Mesenchymal stem cell (in vitro differentiated cells and primary cell): ENCODE results near the gene ATCAY.

Source experiments
- DNase-seq: peaks from one replicate; pipeline ENCODE4 v3.0.0-alpha.2; 2013
- H2AFZ ChIP-seq: one replicate; pipeline ENCODE4 v1.6.1; 2013; ENCODE audit warnings: low read depth, mild to moderate bottlenecking, control low read depth, inconsistent platforms, low read length, moderate library complexity
- H2AK5ac ChIP-seq: 2 replicates; pipeline ENCODE4 v1.6.1; 2013; ENCODE audit warnings: low read length, moderate library complexity, mild to moderate bottlenecking, inconsistent platforms; ENCODE audit not compliant: severe bottlenecking
- H2BK120ac ChIP-seq: one replicate; pipeline ENCODE4 v1.6.1; 2013; ENCODE audit warnings: low read depth, mild to moderate bottlenecking, inconsistent platforms, low read length, moderate library complexity
- H2BK12ac ChIP-seq, 2 experiments: one replicate each; pipeline ENCODE4 v1.6.1; 2013; ENCODE audit warnings: inconsistent platforms in 2 of 2, low read length in 2 of 2, mild to moderate bottlenecking in 2 of 2, moderate library complexity in 2 of 2, control low read depth in 1 of 2
- H2BK15ac ChIP-seq: one replicate; pipeline ENCODE4 v1.6.1; 2013; ENCODE audit warnings: mild to moderate bottlenecking, low read depth, inconsistent platforms; ENCODE audit not compliant: poor library complexity, severe bottlenecking
- H2BK5ac ChIP-seq: 2 replicates; pipeline ENCODE4 v1.6.1; 2013; ENCODE audit warnings: low read depth, mild to moderate bottlenecking, low read length, control low read depth, inconsistent platforms; ENCODE audit not compliant: poor library complexity, severe bottlenecking
- H3K14ac ChIP-seq, 2 experiments: one replicate each; pipeline ENCODE4 v1.6.1; 2013; ENCODE audit warnings: inconsistent platforms in 2 of 2, low read length in 2 of 2, control low read depth in 1 of 2, mild to moderate bottlenecking in 1 of 2, moderate library complexity in 1 of 2
- H3K18ac ChIP-seq, 2 experiments: one replicate each; pipeline ENCODE4 v1.6.1; 2013; ENCODE audit warnings: inconsistent platforms in 2 of 2, low read length in 2 of 2, control low read depth in 1 of 2, low read depth in 1 of 2, mild to moderate bottlenecking in 1 of 2
- H3K23ac ChIP-seq, 2 experiments: one replicate each; pipeline ENCODE4 v1.6.1; 2013; ENCODE audit warnings: inconsistent platforms in 2 of 2, low read length in 2 of 2, mild to moderate bottlenecking in 2 of 2, moderate library complexity in 2 of 2, control low read depth in 1 of 2
- H3K27ac ChIP-seq: 2 replicates; pipeline ENCODE4 v1.5.1; 2013; ENCODE audit warnings: mild to moderate bottlenecking, moderate library complexity, low read length, control low read depth, inconsistent platforms; ENCODE audit not compliant: poor library complexity, severe bottlenecking
- H3K27me3 ChIP-seq, 2 experiments: 2 replicates each; pipeline versions ENCODE4 v1.6.1 to v1.7.0; 2013; ENCODE audit warnings: low read length in 2 of 2, mild to moderate bottlenecking in 2 of 2, moderate library complexity in 2 of 2, control low read depth in 1 of 2, inconsistent platforms in 1 of 2; ENCODE audit not compliant: control insufficient read depth in 1 of 2, insufficient read depth in 1 of 2
- H3K36me3 ChIP-seq, 2 experiments: 2 replicates each; pipeline versions ENCODE4 v1.6.1 to v1.7.0; 2013; ENCODE audit warnings: low read length in 2 of 2, control low read depth in 1 of 2, inconsistent platforms in 1 of 2, low read depth in 1 of 2, mild to moderate bottlenecking in 1 of 2; ENCODE audit not compliant: insufficient read depth in 2 of 2, control insufficient read depth in 1 of 2
- H3K4ac ChIP-seq, 2 experiments: one replicate each; pipeline ENCODE4 v1.6.1; 2013; ENCODE audit warnings: inconsistent platforms in 2 of 2, low read length in 2 of 2, mild to moderate bottlenecking in 2 of 2, moderate library complexity in 2 of 2, control low read depth in 1 of 2, low read depth in 1 of 2
- H3K4me1 ChIP-seq: 2 replicates; pipeline ENCODE4 v1.6.1; 2013; ENCODE audit warnings: low read depth, low read length, control low read depth; ENCODE audit not compliant: control insufficient read depth, insufficient read depth
- H3K4me2 ChIP-seq: 2 replicates; pipeline ENCODE4 v1.6.1; 2013; ENCODE audit warnings: low read length, mild to moderate bottlenecking, inconsistent platforms; ENCODE audit not compliant: poor library complexity, severe bottlenecking
- H3K4me3 ChIP-seq, 2 experiments: 2 replicates each; pipeline versions ENCODE4 v1.5.1 to v1.7.0; 2013; ENCODE audit warnings: low read length in 2 of 2, mild to moderate bottlenecking in 2 of 2, control low read depth in 1 of 2, low read depth in 1 of 2; ENCODE audit not compliant: insufficient read depth in 1 of 2
- H3K79me1 ChIP-seq: replicated peaks from 2 replicates; pipeline ENCODE4 v1.6.1; 2013; ENCODE audit warnings: mild to moderate bottlenecking, control low read depth, low read length, inconsistent platforms; ENCODE audit not compliant: poor library complexity, severe bottlenecking
- H3K9ac ChIP-seq: 2 replicates; pipeline ENCODE4 v1.7.0; 2013; ENCODE audit warnings: mild to moderate bottlenecking, low read length, moderate library complexity
- H3K9me3 ChIP-seq: 2 replicates; pipeline ENCODE4 v1.7.0; 2013; ENCODE audit warnings: mild to moderate bottlenecking, low read length; ENCODE audit not compliant: control insufficient read depth
- H4K8ac ChIP-seq: one replicate; pipeline ENCODE4 v1.6.1; 2013; ENCODE audit warnings: inconsistent platforms, mild to moderate bottlenecking, low read length, moderate library complexity
- H4K91ac ChIP-seq: one replicate; pipeline ENCODE4 v1.6.1; 2013; ENCODE audit warnings: mild to moderate bottlenecking, low read length, inconsistent platforms
- WGBS: methylation state at CpG from one replicate; pipeline ENCODE4 v1.1.7; 2013; ENCODE audit warnings: mixed read lengths; 5-methylcytosine and 5-hydroxymethylcytosine counted together

Gene ATCAY

GRCh38 chr19:3902317-3902973 lies 22.0 kb downstream of the ATCAY start:
- Histone ChIP-seq H3K4me3 (no peak overlapping the region), H3K4me1 (no peaks in the 10 kb centered on the region), H2BK120ac (no peak overlapping the region), H3K14ac (no peak overlapping the region), H3K18ac (no peak overlapping the region), H4K8ac (no peak overlapping the region), H3K23ac (no peak overlapping the region), H2BK12ac (no peak overlapping the region), H3K79me1 (no peaks in the 10 kb centered on the region), H3K27me3 (peaks cover 0 to 31% of the 10 kb centered on the region in 2 experiments), H3K9me3 (no peaks in the 10 kb centered on the region), H3K27ac (no peak overlapping the region), H2BK15ac (no peak overlapping the region), H4K91ac (no peak overlapping the region), H3K4ac (no peak overlapping the region), H2AK5ac (no peak overlapping the region), H3K36me3 (no peaks in the 10 kb centered on the region), H2BK5ac (no peak overlapping the region), H3K4me2 (no peak overlapping the region), H3K9ac (no peak overlapping the region), H2AFZ (no peak overlapping the region)
- DNase-seq, result no peak
- whole genome bisulfite sequencing, result 86% methylated on average over 14 of the region's 15 CpGs

DNA sequence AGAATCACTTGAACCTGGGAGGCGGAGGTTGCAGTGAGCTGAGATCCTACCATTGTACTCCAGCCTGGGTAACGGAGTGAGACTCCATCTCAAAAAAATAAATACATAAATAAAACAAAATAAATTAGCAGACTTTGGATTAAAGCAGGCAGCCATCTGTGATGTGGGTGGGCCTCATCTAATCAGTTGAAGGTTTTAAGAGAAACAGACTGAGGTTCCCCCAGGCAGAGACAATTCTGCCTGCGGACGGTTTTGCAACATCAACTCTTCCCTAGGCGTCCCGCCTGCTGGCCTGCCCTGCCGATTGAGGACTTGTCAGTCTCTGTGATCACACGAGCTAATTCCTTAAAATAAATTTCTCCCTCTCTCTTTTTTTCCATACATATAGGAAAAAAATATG lies 23.7 kb downstream of the ATCAY start:
- no peak overlapping the region for H3K27ac ChIP-seq
- 95% methylated on average over 6 of the region's 8 CpGs for WGBS

GRCh38 chr19:3907626-3908265 lies 27.3 kb downstream of the ATCAY start:
- H4K91ac ChIP-seq, result no peak overlapping the region
- H3K9ac ChIP-seq, result no peak overlapping the region
- no peak overlapping the region for H3K27ac ChIP-seq
- H3K4me3 ChIP-seq, result no peak overlapping the region
- no peak overlapping the region for H2BK15ac ChIP-seq
- H3K4me2 ChIP-seq, result no peak overlapping the region
- peaks cover 0 to 14% of the 10 kb centered on the region in 2 experiments for H3K27me3 ChIP-seq
- no peak overlapping the region for H4K8ac ChIP-seq
- no peak overlapping the region for H3K23ac ChIP-seq
- H2BK120ac ChIP-seq, result no peak overlapping the region
- H3K14ac ChIP-seq, result no peak overlapping the region
- no peak overlapping the region for H2AK5ac ChIP-seq
- 87% methylated on average over 50 of the region's 50 CpGs for WGBS
- H3K4me1 ChIP-seq, result no peaks in the 10 kb centered on the region
- peaks cover 5% of the 10 kb centered on the region for H3K9me3 ChIP-seq
- no peak overlapping the region for H2BK5ac ChIP-seq
- no peak overlapping the region for H3K4ac ChIP-seq
- no peak overlapping the region for H2AFZ ChIP-seq
- no peak overlapping the region for H2BK12ac ChIP-seq
- H3K18ac ChIP-seq, result no peak overlapping the region
- no peaks in the 10 kb centered on the region for H3K79me1 ChIP-seq
- DNase-seq, result no peak
- H3K36me3 ChIP-seq, result no peaks in the 10 kb centered on the region

More for the DNA sequence above, 23.7 kb downstream of the ATCAY start:
- Histone ChIP-seq H3K9ac (no peak overlapping the region), H3K4me1 (no peaks in the 10 kb centered on the region), H3K27me3 (peaks cover 0 to 24% of the 10 kb centered on the region in 2 experiments), H2AFZ (no peak overlapping the region), H3K36me3 (no peaks in the 10 kb centered on the region), H2AK5ac (no peak overlapping the region), H2BK5ac (no peak overlapping the region), H3K18ac (no peak overlapping the region), H3K4me3 (no peak overlapping the region), H3K23ac (no peak overlapping the region), H3K79me1 (no peaks in the 10 kb centered on the region), H3K14ac (no peak overlapping the region), H3K4ac (no peak overlapping the region), H4K8ac (no peak overlapping the region), H3K9me3 (no peaks in the 10 kb centered on the region), H3K4me2 (no peak overlapping the region), H2BK12ac (no peak overlapping the region), H4K91ac (no peak overlapping the region), H2BK120ac (no peak overlapping the region), H2BK15ac (no peak overlapping the region)
- no peak for DNase-seq

DNA sequence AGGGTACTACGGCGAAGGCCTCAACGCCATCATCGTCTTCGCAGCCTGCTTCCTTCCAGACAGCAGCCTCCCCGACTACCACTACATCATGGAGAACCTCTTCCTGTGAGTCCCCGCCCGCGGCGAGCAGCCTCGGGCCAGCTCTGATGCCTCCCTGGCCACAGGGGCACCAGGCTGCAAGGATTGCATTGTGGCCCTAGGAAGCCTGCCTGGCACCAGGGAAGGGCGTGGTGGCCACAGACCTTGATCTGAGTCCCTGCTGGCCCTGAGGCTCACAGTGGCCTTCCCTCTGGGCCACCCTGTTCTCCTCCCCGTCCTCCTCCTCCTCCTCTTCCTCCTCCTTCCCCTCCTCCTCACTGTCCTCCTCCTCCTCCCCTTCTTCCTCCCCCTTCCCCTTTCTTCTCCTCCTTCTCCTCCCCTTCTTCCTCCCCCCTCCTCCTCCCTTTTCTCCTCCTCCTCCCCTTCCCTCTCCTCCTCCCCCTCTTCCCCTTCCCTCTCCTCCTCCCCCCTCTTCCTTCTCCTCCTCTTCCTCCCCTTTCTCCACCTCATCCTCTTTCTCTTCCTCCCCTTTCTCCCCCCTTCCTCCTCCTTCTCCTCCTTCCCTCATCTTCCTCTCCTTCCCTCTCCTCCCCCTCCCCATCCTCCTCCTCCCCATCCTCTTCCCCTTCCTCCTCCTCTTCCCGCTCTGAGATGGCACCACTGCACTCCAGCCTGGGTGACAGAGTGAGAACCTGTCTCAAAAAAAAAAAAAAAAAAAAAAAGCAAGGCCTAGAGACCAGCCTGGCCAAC lies 28.0 kb downstream of the ATCAY start:
- no peaks in the 10 kb centered on the region for H3K79me1 ChIP-seq
- no peak overlapping the region for H2BK120ac ChIP-seq
- no peak overlapping the region for H2AFZ ChIP-seq
- no peak overlapping the region for H3K14ac ChIP-seq
- H2BK5ac ChIP-seq, result no peak overlapping the region
- no peak overlapping the region for H3K23ac ChIP-seq
- no peak for DNase-seq
- peak overlapping the region; percentile 2 for H4K91ac ChIP-seq
- 86% methylated on average over 14 of the region's 14 CpGs for WGBS
- H3K27ac ChIP-seq, result no peak overlapping the region
- no peak overlapping the region for H2AK5ac ChIP-seq
- no peaks in the 10 kb centered on the region for H3K4me1 ChIP-seq
- H4K8ac ChIP-seq, result no peak overlapping the region
- H3K4me3 ChIP-seq, result no peak overlapping the region
- no peak overlapping the region for H3K18ac ChIP-seq
- peaks cover 5% of the 10 kb centered on the region for H3K9me3 ChIP-seq
- no peak overlapping the region for H2BK15ac ChIP-seq
- no peak overlapping the region for H3K4ac ChIP-seq
- no peak overlapping the region for H2BK12ac ChIP-seq
- no peaks in the 10 kb centered on the region for H3K36me3 ChIP-seq
- H3K4me2 ChIP-seq, result no peak overlapping the region
- no peak overlapping the region for H3K9ac ChIP-seq
- peaks cover 0 to 12% of the 10 kb centered on the region in 2 experiments for H3K27me3 ChIP-seq
